ENCODE results near the gene COP1.
"Not testable (repeated sequence)": the region's sequence is repeated elsewhere in the genome, so short reads cannot be mapped to it uniquely, and the experiment has no call there.

COP1 gene

DNA sequence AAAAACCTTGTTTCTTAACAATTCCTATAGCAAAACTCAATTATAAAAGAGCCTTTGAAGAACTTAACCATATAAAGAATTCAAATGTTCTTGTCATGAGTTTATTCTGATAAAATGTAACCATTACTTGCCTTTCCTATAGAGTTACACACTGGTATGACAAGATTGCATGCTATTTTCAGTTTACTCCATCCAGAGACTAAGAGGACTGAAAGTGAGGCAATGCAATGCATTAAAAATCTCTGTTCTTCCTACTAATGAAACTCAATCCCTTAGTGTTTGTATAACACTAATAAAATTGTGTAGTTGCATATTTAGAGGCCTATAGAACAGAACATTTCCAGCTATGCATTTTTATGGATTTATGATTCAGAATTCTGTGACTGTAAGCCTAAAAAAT is 88.1 kb downstream of the COP1 start:
- DNase-seq = no peak

- DNase-seq = no peak
These were observed 95.3 kb downstream of the COP1 start for GRCh38 chr1:176111835-176112234.

GRCh38 chr1:176110203-176110602 is 96.9 kb downstream of the COP1 start:
- DNase-seq = no peak

DNA sequence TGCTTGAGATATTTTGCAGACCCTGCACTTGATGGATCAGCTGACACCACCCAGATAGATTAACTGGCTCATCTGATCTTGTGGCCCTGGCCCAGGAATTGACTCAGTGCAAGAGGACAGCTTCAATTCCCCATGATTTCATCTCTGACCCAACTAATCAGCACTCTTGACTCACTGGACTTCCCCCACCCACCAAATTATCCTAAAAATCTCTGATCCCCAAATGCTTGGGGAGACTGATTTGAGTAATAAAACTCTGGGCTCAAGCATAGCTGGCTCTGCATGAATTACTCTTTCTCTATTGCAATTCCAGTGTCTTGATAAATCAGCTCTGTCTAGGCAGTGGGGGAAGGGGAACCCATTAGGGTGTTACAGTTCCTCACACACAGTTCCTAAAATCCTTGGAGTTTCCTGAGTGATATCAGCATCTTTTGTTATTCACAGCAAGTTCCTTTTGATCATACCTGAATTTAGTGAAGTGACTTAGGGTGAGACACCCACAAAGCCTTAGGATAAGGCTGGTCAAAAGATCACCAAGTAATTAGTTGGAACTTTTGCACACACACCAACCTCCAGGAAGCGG is 104.2 kb downstream of the COP1 start:
- DNase-seq = no peak

GRCh38 chr1:176101951-176102642 is 105.0 kb downstream of the COP1 start:
- no peak for DNase-seq

DNA sequence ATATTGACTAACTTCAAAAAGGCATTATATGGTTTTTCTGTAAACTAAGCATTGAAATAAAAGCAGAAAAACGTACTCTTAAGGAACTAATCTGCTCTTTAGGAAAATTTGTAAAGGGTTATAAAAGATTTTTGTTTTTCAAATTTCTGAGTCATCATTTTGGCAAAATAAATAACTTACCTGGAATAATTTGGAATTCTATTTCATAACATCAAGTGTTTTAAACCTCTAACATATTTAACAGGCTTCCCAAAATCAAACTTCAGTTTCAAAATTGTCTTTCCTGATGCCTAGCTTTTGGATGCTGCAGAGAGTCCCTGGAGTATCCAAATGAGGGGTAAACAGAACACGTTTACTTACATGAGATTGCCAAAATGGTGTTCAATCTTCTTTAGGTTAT is 108.5 kb downstream of the COP1 start:
- DNase-seq = no peak

- no peak for DNase-seq
These were observed 111.1 kb downstream of the COP1 start for GRCh38 chr1:176096015-176096414.

DNA sequence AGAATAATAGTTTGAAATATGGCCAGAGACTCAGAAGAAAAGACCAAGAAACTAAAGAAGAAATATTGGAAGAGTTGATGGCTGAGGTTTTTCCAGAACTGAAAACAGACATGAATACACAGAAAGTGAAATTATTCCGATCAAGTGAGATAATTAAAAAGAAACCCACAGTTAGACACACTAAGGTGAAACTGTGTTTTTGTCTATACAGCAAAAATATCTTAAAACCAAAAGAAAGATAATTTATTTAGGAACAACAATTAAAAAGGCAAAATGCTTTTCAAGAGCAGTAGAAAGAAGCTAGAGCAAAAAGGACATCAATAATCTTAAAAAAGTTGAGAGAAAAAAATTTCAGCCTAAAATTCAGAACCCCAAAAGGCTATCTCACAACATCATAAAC is 116.3 kb downstream of the COP1 start:
- no peak for DNase-seq

DNA sequence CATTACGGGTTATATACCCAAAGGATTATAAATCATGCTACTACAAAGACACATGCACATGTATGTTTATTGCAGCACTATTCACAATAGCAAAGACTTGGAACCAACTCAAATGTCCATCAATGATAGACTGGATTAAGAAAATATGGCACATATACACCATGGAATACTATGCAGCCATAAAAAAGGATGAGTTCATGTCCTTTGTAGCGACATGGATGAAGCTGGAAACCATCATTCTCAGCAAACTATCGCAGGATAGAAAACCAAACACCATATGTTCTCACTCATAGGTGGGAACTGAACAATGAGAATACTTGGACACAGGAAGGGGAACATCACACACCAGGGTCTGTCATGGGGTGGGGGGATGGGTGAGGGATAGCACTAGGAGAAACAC is 119.3 kb downstream of the COP1 start:
- DNase-seq = not testable (repeated sequence)

DNA sequence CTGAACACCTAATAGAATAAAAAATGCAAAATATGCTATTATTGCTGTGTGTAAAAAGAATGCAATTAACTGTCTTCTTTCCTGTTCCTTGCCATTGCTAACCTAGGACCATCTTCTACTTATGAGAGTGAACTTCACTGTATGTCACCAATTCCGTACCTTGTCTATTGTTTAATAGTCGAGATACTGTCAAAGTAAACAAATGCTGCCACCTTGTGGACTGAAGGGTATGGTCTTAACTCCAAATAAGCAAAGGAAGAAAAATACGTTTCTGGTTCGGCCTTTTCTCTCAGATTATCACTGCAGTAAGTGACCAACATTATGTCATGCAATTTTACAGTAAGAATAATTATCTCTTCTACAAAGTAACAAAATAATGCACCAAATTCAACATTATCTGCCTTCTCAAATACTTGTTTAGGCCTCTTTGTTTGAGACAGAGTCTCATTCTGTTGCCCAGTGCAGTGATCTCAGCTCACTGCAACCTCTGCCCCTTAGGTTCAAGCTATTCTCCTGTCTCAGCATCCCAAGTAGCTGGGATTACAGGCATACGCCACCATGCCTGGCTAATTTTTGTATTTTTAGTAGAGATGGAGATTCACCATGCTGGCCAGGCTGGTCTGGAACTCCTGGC is 133.4 kb downstream of the COP1 start:
- no peak for DNase-seq

DNA sequence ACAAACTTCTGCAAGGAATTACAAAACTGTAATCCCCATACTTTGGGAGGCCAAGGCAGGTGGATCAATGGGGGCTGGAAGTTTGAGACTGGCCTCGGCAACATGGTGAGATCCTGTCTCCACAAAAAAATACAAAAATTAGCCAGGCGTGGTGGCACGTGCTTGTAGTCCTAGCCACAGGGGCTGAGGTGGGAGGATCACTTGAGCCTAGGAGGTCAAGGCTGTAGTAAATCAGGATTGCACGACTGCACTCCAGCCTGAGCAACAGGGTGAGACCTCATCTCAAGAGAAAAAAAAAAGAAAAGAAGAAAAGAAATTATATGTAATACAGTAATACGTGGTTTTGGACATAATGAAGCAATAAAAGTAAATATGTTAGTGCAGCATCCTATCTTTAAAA is 138.2 kb downstream of the COP1 start:
- DNase-seq = no peak

GRCh38 chr1:176068256-176068655 is 138.8 kb downstream of the COP1 start:
- DNase-seq = no peak

GRCh38 chr1:176066709-176067108 is 140.4 kb downstream of the COP1 start:
- DNase-seq = no peak

- no peak for DNase-seq
These were observed 148.4 kb downstream of the COP1 start for GRCh38 chr1:176058686-176059085.

- no peak for DNase-seq
These were observed 150.8 kb downstream of the COP1 start for GRCh38 chr1:176056312-176056711.

DNA sequence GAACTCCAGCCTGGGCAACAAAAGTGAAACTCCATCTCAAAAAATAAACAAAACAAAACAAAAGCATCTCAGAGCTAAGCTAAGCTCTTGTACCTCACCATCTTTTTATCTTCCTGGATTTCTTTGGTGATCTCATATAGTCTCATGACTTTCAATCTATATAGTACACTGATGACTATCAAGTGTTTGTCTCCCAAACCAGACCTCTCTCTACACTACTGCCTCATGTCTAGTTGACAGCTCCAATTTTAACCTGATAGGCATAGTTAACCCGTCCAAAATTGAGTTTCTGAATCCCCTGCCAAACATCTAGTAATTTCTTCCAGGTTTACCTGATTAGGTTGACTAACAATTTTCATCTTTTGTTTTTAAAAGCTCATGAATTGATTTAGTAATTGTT is 151.7 kb downstream of the COP1 start:
- DNase-seq = no peak

- no peak for DNase-seq
These were observed 155.1 kb downstream of the COP1 start for GRCh38 chr1:176051902-176052518.

DNA sequence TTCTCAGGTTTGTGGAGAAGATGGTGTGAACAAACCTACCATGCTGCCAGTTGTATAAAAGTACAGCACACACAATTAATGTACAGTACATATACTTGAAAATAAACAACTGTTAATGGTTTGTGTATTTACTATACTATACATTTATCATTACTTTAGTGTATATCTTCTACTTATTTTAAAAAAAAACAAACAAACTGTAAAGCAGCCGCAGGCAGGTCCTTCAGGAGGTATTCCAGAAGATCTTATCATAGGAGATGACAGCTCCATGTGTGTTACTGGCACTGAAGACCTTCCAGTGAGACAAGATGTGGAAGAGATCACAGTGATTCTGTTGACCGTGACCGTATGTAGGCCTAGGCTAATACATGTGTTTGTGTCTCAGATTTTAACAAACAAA is 155.7 kb downstream of the COP1 start:
- DNase-seq = no peak

DNA sequence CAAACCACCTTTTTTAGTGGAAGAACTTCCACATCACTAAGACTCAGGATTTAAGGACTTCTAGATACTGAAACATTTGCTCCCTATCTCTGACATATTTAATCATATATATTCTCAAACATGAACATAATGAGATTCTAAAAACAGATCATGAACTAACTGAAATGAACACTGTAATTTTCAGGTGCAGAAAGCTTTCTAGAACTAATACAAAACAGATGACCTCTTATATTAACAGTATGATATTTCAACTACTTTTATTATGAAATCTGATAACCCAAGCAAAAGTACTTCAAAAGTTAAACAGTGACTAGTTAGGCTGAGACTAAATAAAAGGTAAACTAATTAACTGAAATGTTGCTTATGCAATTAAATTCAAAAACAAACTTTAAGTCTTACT is 157.5 kb downstream of the COP1 start:
- DNase-seq = no peak

GRCh38 chr1:176046926-176047325 is 160.2 kb downstream of the COP1 start:
- no peak for DNase-seq

DNA sequence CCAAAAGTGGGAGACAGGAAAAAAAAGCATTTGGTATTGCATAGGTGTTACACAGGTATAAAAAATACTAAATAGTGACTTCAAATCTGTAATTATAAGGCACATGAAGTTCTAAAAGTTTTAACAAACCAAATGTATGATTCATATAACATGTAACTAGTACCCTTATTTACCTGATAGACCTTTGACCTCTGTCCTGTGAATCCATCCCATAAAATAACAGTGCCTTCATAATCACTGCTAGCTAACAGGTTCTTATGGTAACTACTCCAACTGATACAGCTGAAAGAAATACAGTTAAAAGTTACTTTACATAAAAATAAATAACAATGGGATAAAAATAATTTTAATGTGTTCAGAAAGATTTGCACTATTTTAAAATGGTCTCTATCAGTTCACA is 163.5 kb downstream of the COP1 start:
- DNase-seq = no peak

DNA sequence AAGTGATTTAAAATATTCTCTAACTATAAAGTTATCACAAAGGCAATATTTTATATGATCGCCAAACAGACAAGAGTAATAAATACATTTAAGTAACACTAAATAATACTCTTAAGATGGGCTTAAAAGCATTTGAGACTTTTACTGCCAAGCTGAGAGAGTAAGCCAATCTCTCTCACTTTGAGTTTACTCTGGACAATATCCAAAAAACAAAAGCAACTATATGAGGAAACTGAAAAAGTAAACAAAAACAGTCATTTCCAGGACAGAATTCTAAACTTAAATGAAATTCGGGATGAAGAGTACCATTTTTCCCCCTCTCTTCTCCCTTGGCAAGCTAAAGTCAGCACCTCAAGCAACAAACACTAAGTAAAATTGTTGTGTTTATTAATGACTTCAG is 173.2 kb downstream of the COP1 start:
- no peak for DNase-seq

GRCh38 chr1:176033474-176033873 is 173.6 kb downstream of the COP1 start:
- DNase-seq = no peak

- no peak for DNase-seq
These were observed 174.9 kb downstream of the COP1 start for GRCh38 chr1:176032040-176032645.

Data from activated CD4-positive, alpha-beta T cell treated with anti-CD3 and anti-CD28 coated beads for 1 hour (primary cell).